Endothelial cell of umbilical vein (primary cell): Measurements from ENCODE around the gene MAPK11.

Source experiments
- EZH2 ChIP-seq: IDR thresholded peaks from 2 replicates; pipeline ENCODE4 v1.6.1; 2012; ENCODE audit warnings: borderline replicate concordance, low read depth, mild to moderate bottlenecking, moderate library complexity, low read length, inconsistent platforms; ENCODE audit not compliant: severe bottlenecking
- JUN ChIP-seq: IDR thresholded peaks from 2 replicates; pipeline ENCODE4 v1.6.1; 2011; ENCODE audit warnings: borderline replicate concordance, low read depth; ENCODE audit not compliant: insufficient read length, insufficient read depth
- POLR2A ChIP-seq: IDR thresholded peaks from 2 replicates; pipeline ENCODE4 v1.6.1; 2012; ENCODE audit warnings: low read depth, mild to moderate bottlenecking, control low read depth, low read length
- POLR2AphosphoS5 ChIP-seq: IDR thresholded peaks from 2 replicates; pipeline ENCODE4 v1.6.1; 2012; ENCODE audit warnings: low read depth, mild to moderate bottlenecking, control low read depth, low read length, moderate library complexity; ENCODE audit not compliant: insufficient read depth
- TF ChIP-seq, protein P1 (sequence below), 2 donors: IDR thresholded peaks; 1 replicate in 1 of 2; 2 replicates in 1 of 2; pipeline ENCODE4 v1.5.1; 2011; ENCODE audit warnings: low read length in 2 of 2, mild to moderate bottlenecking in 2 of 2, moderate library complexity in 2 of 2, control low read depth in 1 of 2, inconsistent platforms in 1 of 2, low read depth in 1 of 2; ENCODE audit not compliant: insufficient read depth in 1 of 2; ENCODE audit errors: extremely low read depth in 1 of 2

DNA sequence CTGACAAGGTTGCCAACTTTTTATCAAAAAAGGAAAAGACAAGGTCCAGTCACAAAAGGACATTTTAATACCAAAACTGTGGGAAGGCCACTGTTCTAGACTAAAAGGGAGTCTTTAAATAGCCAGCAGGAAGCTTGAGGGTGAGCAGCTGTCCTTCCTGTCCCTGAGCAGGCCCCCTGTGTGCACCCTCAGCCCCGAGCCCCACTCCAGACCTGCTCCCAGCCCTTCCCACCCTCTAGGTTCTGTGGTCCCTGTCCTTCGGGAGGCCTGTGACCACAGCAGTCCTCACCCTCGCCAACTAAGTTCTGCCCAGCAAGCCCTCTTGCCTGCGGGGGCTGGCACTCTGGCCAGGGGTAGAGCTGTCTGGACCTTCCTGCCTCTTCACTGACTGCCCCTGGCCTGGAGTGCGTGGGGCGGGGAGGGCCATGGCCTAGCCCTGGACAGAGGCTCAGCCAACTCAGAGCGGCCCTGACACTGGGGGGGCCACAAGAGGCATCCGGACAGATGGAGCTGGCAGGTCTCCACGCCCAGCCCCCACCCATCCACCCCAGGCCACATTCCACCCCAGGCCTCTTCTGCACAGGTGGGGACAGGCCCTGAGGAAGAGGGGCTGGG lies 38.9 kb upstream of the MAPK11 start:
- TF ChIP-seq, protein P1, sequence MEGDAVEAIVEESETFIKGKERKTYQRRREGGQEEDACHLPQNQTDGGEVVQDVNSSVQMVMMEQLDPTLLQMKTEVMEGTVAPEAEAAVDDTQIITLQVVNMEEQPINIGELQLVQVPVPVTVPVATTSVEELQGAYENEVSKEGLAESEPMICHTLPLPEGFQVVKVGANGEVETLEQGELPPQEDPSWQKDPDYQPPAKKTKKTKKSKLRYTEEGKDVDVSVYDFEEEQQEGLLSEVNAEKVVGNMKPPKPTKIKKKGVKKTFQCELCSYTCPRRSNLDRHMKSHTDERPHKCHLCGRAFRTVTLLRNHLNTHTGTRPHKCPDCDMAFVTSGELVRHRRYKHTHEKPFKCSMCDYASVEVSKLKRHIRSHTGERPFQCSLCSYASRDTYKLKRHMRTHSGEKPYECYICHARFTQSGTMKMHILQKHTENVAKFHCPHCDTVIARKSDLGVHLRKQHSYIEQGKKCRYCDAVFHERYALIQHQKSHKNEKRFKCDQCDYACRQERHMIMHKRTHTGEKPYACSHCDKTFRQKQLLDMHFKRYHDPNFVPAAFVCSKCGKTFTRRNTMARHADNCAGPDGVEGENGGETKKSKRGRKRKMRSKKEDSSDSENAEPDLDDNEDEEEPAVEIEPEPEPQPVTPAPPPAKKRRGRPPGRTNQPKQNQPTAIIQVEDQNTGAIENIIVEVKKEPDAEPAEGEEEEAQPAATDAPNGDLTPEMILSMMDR (IDR thresholded peaks at IDR 0.05; ENCODE audit: extremely low read depth in 1 of 2, insufficient read depth in 1 of 2, low read depth in 1 of 2, low read length in 2 of 2): no peak
- TF ChIP-seq POLR2AphosphoS5 (no peak), POLR2A (no peak), EZH2 (no peak), JUN (no peak)
